ENCODE data around the gene MRPL14. TPM values are rescaled to one million over a fixed set of nuclear protein-coding genes. Genes with fewer than 3 reads are reported as not detected.

Gene MRPL14
- total and polyA plus RNA-seq, 2 of the 8 experiments (the other 6 are each of a cell fraction or from before 2014, with no cell fraction given): 82.0 to 97.1 TPM

- no peak overlapping the region for H3K23ac ChIP-seq (ENCODE audit: insufficient read length)
- H3K18ac ChIP-seq (ENCODE audit: extremely low read depth, low read length): no peak overlapping the region
- H3K4me2 ChIP-seq (ENCODE audit: insufficient read depth in 1 of 2, low read depth in 2 of 2, low read length in 2 of 2): no peak overlapping the region
- no peak overlapping the region for H3K4ac ChIP-seq (replicated peaks; ENCODE audit: insufficient read length, low read depth, low read length)
- no peak overlapping the region for H3K4me3 ChIP-seq (ENCODE audit: extremely low read depth in 1 of 4, insufficient read depth in 2 of 4, low read depth in 3 of 4, low read length in 4 of 4)
- no peak for FAIRE-seq
- H4K91ac ChIP-seq (replicated peaks; ENCODE audit: insufficient read length, low read length): no peak overlapping the region
- peaks cover 0 to 3% (median under 1%) of the 10 kb centered on the region in 4 experiments; a peak in 2 of 7 replicates for H3K4me1 ChIP-seq (replicated peaks in 1 of 4; ENCODE audit: control insufficient read depth in 3 of 4, insufficient read depth in 4 of 4, low read length in 3 of 4)
- CTCF ChIA-PET (ENCODE audit: partially characterized antibody): interaction anchor here (0.9 to 1.6 kb wide), 4 partner anchors 11 to 46 kb away, joined by 3 to 6 read pairs (median 6); no protein-coding TSS in a partner anchor
- H3K56ac ChIP-seq (replicated peaks; ENCODE audit: insufficient read length, low read depth, low read length): no peak overlapping the region
- H2AK5ac ChIP-seq (ENCODE audit: low read depth, low read length): no peak overlapping the region
- H3K36me3 ChIP-seq (ENCODE audit: control insufficient read depth in 2 of 4, insufficient read depth in 4 of 4, low read length in 3 of 4): peaks cover 11 to 39% (median 22%) of the 10 kb centered on the region in 4 experiments; a peak in 7 of 8 replicates
- no peaks in the 10 kb centered on the region; the same call in 1 of the 2 replicates for H3K79me1 ChIP-seq (ENCODE audit: low read depth, low read length)
- no peaks in the 10 kb centered on the region for H3K79me2 ChIP-seq (ENCODE audit: control insufficient read depth in 1 of 2, insufficient read depth in 2 of 2, low read length in 2 of 2)
- no peak overlapping the region for H2BK120ac ChIP-seq (replicated peaks; ENCODE audit: low read depth, low read length)
- H2BK12ac ChIP-seq (ENCODE audit: low read depth, low read length): no peak overlapping the region
- H3K14ac ChIP-seq (ENCODE audit: insufficient read length): no peak overlapping the region
- H4K5ac ChIP-seq (ENCODE audit: insufficient read length, low read depth, low read length): no peak overlapping the region
- DNase-seq (ENCODE audit: low read depth in 1 of 2, low spot score in 2 of 2): no peak
- no peak overlapping the region for H2AFZ ChIP-seq (ENCODE audit: low read length)
- H2BK15ac ChIP-seq (ENCODE audit: low read length): no peak overlapping the region
- H2BK20ac ChIP-seq (ENCODE audit: low read length): no peak overlapping the region
- H3K27me3 ChIP-seq (replicated peaks in 1 of 4; ENCODE audit: control insufficient read depth in 3 of 4, extremely low read depth in 1 of 4, insufficient read depth in 3 of 4, low read length in 3 of 4): no peaks in the 10 kb centered on the region
- H3K9me3 ChIP-seq (ENCODE audit: insufficient read depth in 2 of 2, low read depth in 1 of 2, low read length in 1 of 2): no peaks in the 10 kb centered on the region
- POLR2A ChIA-PET (ENCODE audit: partially characterized antibody): interaction anchor here (0.8 kb wide), 1 partner anchor 18 kb away, joined by 3 read pairs; no protein-coding TSS in a partner anchor
- no peaks in the 10 kb centered on the region for H3K23me2 ChIP-seq (ENCODE audit: low read depth, low read length)
- no peak overlapping the region for H4K8ac ChIP-seq (ENCODE audit: extremely low read depth, insufficient read depth, low read length)
- no peak overlapping the region for H2BK5ac ChIP-seq (ENCODE audit: low read depth, low read length)
- no peak overlapping the region for H3K9ac ChIP-seq (replicated peaks in 1 of 4; ENCODE audit: extremely low read depth in 1 of 4, low read depth in 3 of 4, low read length in 3 of 4)
- peaks cover 2% of the 10 kb centered on the region in 2 experiments for H4K20me1 ChIP-seq (replicated peaks in 1 of 2; ENCODE audit: control insufficient read depth in 1 of 2, insufficient read depth in 2 of 2, low read length in 2 of 2)
- H3K27ac ChIP-seq (ENCODE audit: low read depth, low read length): no peak overlapping the region
- WGBS, 2 experiments (ENCODE audit: extremely low coverage in 1 of 2, insufficient coverage in 1 of 2, insufficient read length in 1 of 2, insufficient replicate concordance in 2 of 2, low coverage in 1 of 2, low lambda C conversion rate in 2 of 2, missing lambda C conversion rate in 1 of 2): 88% methylated on average over 10 of the region's 10 CpGs; no CpG with 5 or more reads in 1 of the 2 experiments
- TF ChIP-seq POLR2A (IDR thresholded peaks at IDR 0.05; ENCODE audit: control extremely low read depth in 1 of 2, low read depth in 2 of 2, low read length in 2 of 2) (no peak), KDM5A (IDR thresholded peaks at IDR 0.05; ENCODE audit: low read length) (no peak), FOSL1 (IDR thresholded peaks at IDR 0.05; ENCODE audit: insufficient read depth, low read depth, low read length) (no peak), RBBP5 (IDR thresholded peaks at IDR 0.05; ENCODE audit: borderline replicate concordance, low read depth, low read length) (no peak), CHD1 (IDR thresholded peaks at IDR 0.05; ENCODE audit: low read depth, low read length) (no peak), JUND (IDR thresholded peaks at IDR 0.05; ENCODE audit: low read length) (no peak), TCF12 (IDR thresholded peaks at IDR 0.05; ENCODE audit: low read depth, low read length) (no peak), RXRA (IDR thresholded peaks at IDR 0.05; ENCODE audit: insufficient read depth, low read depth, low read length) (no peak), SUZ12 (IDR thresholded peaks at IDR 0.05; ENCODE audit: low read length) (no peak), TAF7 (optimal IDR thresholded peaks at IDR 0.05; ENCODE audit: borderline replicate concordance, low read depth, low read length) (no peak), CBX8 (IDR thresholded peaks at IDR 0.05; ENCODE audit: borderline replicate concordance, low read depth, low read length) (no peak), NANOG (IDR thresholded peaks at IDR 0.05; ENCODE audit: insufficient read depth, low read depth, low read length, poor library complexity, severe bottlenecking) (no peak), POLR2AphosphoS5 (IDR thresholded peaks at IDR 0.05; ENCODE audit: low read depth, low read length) (no peak)
These were observed 19.4 kb upstream of the MRPL14 start for GRCh38 chr6:44146685-44147084.
